ENCODE results near the gene FSTL4.
"Not testable (repeated sequence)": the region's sequence is repeated elsewhere in the genome, so short reads cannot be mapped to it uniquely, and the experiment has no call there.

GRCh38 chr5:133394477-133394817 lies 217.9 kb downstream of the FSTL4 start:
- TF ChIP-seq CTCF, EP300 (IDR thresholded peaks at IDR 0.05): not testable (repeated sequence)

All from upper lobe of left lung (tissue), 4 donors.